Testis (tissue), 3 donors: Measurements from ENCODE around the gene ERC2. TPM values are rescaled to one million over a fixed set of nuclear protein-coding genes. Genes with fewer than 3 reads are reported as not detected.

ENCODE experiments used
- DNase-seq: peaks from one replicate; pipeline ENCODE4 v3.0.0-alpha.2; 2019
- H3K27ac ChIP-seq, 2 donors: fragments of 200-600 bp; sonication (generic); one replicate each; pipeline ENCODE4 v1.5.1; 2019
- H3K27me3 ChIP-seq: fragments of 200-600 bp; sonication (generic); one replicate; pipeline ENCODE4 v1.5.1; 2019
- H3K36me3 ChIP-seq: fragments of 200-600 bp; sonication (generic); one replicate; pipeline ENCODE4 v1.5.1; 2017; ENCODE audit warnings: low read depth; ENCODE audit errors: missing control alignments
- H3K4me1 ChIP-seq: fragments of 200-600 bp; sonication (generic); one replicate; pipeline ENCODE4 v1.5.1; 2019
- H3K4me3 ChIP-seq, 2 donors: fragments of 200-600 bp; sonication (generic); one replicate each; pipeline ENCODE4 v1.5.1; 2017 to 2019
- H3K9me3 ChIP-seq: fragments of 200-600 bp; sonication (generic); one replicate; pipeline ENCODE4 v1.5.1; 2017
- POLR2A ChIP-seq: fragments of 450-650 bp; IDR thresholded peaks from one replicate; pipeline ENCODE4 v1.6.1; 2017; ENCODE audit warnings: antibody characterized with exemption, mild to moderate bottlenecking, moderate library complexity
- WGBS, 2 donors: methylation state at CpG; one replicate each; pipeline ENCODE4 v1.1.5; 2018; 5-methylcytosine and 5-hydroxymethylcytosine counted together
- intact Hi-C: fragments of 100-400 bp; cut with DNase I; formaldehyde crosslinking; loops from one replicate; pipeline ENCODE4 v1.15.1; 2023; ENCODE audit warnings: low total_unique reads
- polyA plus RNA-seq: library from polyadenylated mRNA; stranded (reverse); fragments of 350-450 nt; fragmentation: Illumina TruSeq; extraction: RNeasy Lipid Tissue Mini Kit (QIAGEN cat#74804); gene quantifications from one replicate; pipeline ENCODE4 v1.2.3, GENCODE V29; 2014; ENCODE audit warnings: low read depth, low replicate concordance; ENCODE audit not compliant: insufficient read depth
- total RNA-seq, 2 donors: library from RNA; depleted of rRNA; stranded (reverse); fragments of >200 nt; gene quantifications; one replicate each; pipeline ENCODE4 v1.2.3, GENCODE V29; 2016
- TF ChIP-seq, protein P1 (sequence below), 3 experiments: fragments of 450-650 bp in 2 of 3; fragments of 200-600 bp in 1 of 3; sonication (generic) in 1 of 3; IDR thresholded peaks; one replicate each; pipeline ENCODE4 v1.5.1; 2016 to 2019; ENCODE audit warnings: antibody characterized with exemption in 3 of 3, mild to moderate bottlenecking in 2 of 3, moderate library complexity in 1 of 3

Gene ERC2
- total and polyA plus RNA-seq, 3 donors from 2014 or later: 1.9 to 6.1 (median 5.9) TPM

- Histone ChIP-seq H3K27me3 (no peaks in the 10 kb centered on the region), H3K9me3 (no peaks in the 10 kb centered on the region), H3K4me3 (no peak overlapping the region), H3K36me3 (no peaks in the 10 kb centered on the region), H3K27ac (no peak overlapping the region), H3K4me1 (peaks cover 4% of the 10 kb centered on the region)
- TF ChIP-seq, protein P1, sequence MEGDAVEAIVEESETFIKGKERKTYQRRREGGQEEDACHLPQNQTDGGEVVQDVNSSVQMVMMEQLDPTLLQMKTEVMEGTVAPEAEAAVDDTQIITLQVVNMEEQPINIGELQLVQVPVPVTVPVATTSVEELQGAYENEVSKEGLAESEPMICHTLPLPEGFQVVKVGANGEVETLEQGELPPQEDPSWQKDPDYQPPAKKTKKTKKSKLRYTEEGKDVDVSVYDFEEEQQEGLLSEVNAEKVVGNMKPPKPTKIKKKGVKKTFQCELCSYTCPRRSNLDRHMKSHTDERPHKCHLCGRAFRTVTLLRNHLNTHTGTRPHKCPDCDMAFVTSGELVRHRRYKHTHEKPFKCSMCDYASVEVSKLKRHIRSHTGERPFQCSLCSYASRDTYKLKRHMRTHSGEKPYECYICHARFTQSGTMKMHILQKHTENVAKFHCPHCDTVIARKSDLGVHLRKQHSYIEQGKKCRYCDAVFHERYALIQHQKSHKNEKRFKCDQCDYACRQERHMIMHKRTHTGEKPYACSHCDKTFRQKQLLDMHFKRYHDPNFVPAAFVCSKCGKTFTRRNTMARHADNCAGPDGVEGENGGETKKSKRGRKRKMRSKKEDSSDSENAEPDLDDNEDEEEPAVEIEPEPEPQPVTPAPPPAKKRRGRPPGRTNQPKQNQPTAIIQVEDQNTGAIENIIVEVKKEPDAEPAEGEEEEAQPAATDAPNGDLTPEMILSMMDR (IDR thresholded peaks at IDR 0.05): no peak
- TF ChIP-seq POLR2A: no peak
- intact Hi-C loops: no loop called here
- DNase-seq: no peak
- 87 to 98% methylated on average over 2 of the region's 2 CpGs for WGBS, 2 donors
Measured at GRCh38 chr3:55596212-55596611, 872.1 kb downstream of the ERC2 start.

- H3K27ac ChIP-seq: no peak overlapping the region
Measured at GRCh38 chr3:55595420-55595819, 872.8 kb downstream of the ERC2 start.

GRCh38 chr3:55592572-55592971, 875.7 kb downstream of the ERC2 start:
- Histone ChIP-seq H3K9me3 (no peaks in the 10 kb centered on the region), H3K27ac (no peak overlapping the region), H3K27me3 (no peaks in the 10 kb centered on the region), H3K4me1 (peaks cover under 1% of the 10 kb centered on the region), H3K4me3 (no peak overlapping the region), H3K36me3 (no peaks in the 10 kb centered on the region)
- WGBS, 2 donors: 84 to 87% methylated on average over 5 of the region's 5 CpGs
- TF ChIP-seq, protein P1 (IDR thresholded peaks at IDR 0.05): no peak
- TF ChIP-seq POLR2A: no peak
- no peak for DNase-seq
- intact Hi-C loops: no loop called here

More at GRCh38 chr3:55595420-55595819, 872.8 kb downstream of the ERC2 start:
- whole genome bisulfite sequencing, 2 donors: 83 to 93% methylated on average over 4 of the region's 4 CpGs
- Histone ChIP-seq H3K36me3 (no peaks in the 10 kb centered on the region), H3K27me3 (no peaks in the 10 kb centered on the region), H3K4me1 (peaks cover 4% of the 10 kb centered on the region), H3K4me3 (no peak overlapping the region), H3K9me3 (no peaks in the 10 kb centered on the region)
- TF ChIP-seq, protein P1 (IDR thresholded peaks at IDR 0.05): no peak
- no peak for TF ChIP-seq POLR2A
- intact Hi-C loops: no loop called here
- DNase-seq: no peak

- 80% methylated on average over 5 of the region's 5 CpGs for WGBS, 2 donors
- no peak for DNase-seq
- TF ChIP-seq POLR2A: no peak
- TF ChIP-seq, protein P1 (IDR thresholded peaks at IDR 0.05): no peak
- no peaks in the 10 kb centered on the region for H3K27me3 ChIP-seq
- H3K9me3 ChIP-seq: no peaks in the 10 kb centered on the region
- no peaks in the 10 kb centered on the region for H3K36me3 ChIP-seq
- H3K4me3 ChIP-seq: no peak overlapping the region
- H3K4me1 ChIP-seq: no peaks in the 10 kb centered on the region
- intact Hi-C loops: no loop called here
- H3K27ac ChIP-seq: no peak overlapping the region
Measured at GRCh38 chr3:55591888-55592287, 876.4 kb downstream of the ERC2 start.

- Histone ChIP-seq H3K27ac (no peak overlapping the region), H3K4me1 (no peaks in the 10 kb centered on the region), H3K9me3 (no peaks in the 10 kb centered on the region), H3K36me3 (no peaks in the 10 kb centered on the region), H3K4me3 (no peak overlapping the region), H3K27me3 (no peaks in the 10 kb centered on the region)
- DNase-seq: no peak
- no peak for TF ChIP-seq POLR2A
- TF ChIP-seq, protein P1 (IDR thresholded peaks at IDR 0.05): no peak
- 86 to 91% methylated on average over 10 of the region's 10 CpGs for WGBS, 2 donors
- intact Hi-C loops: no loop called here
Measured at GRCh38 chr3:55588146-55588765, 880.0 kb downstream of the ERC2 start.
